AG04450 (cell line): ENCODE measurements around the gene GPC6. TPM values are rescaled to one million over a fixed set of nuclear protein-coding genes. Genes with fewer than 3 reads are reported as not detected.

ENCODE experiments used
- CTCF ChIA-PET: fragments of 300-600, 350-600 bp; formaldehyde crosslinking; extraction: SDS; loops from one replicate; lab custom pipeline; 2022; ENCODE audit warnings: antibody characterized with exemption, inconsistent platforms; lab: Charles Lee
- POLR2A ChIA-PET: fragments of 350-600 bp; formaldehyde crosslinking; extraction: SDS; loops from one replicate; lab custom pipeline; 2021; ENCODE audit warnings: antibody characterized with exemption, inconsistent platforms; lab: Yijun Ruan, JAX
- DNase-seq: peaks from one replicate; pipeline ENCODE4 v3.0.0-alpha.2; 2011; ENCODE audit warnings: low read depth, low spot score
- H3K27ac ChIP-seq: one replicate; pipeline ENCODE4 v1.5.1; 2012; ENCODE audit warnings: low read depth, low read length, control low read depth
- H3K27me3 ChIP-seq: one replicate; pipeline ENCODE4 v1.6.0; 2012; ENCODE audit warnings: low read length; ENCODE audit not compliant: control insufficient read depth, insufficient read depth
- H3K4me3 ChIP-seq: 2 replicates; pipeline ENCODE4 v1.5.1; 2011; ENCODE audit warnings: mild to moderate bottlenecking, low read depth, low read length, control low read depth
- H3K9me3 ChIP-seq: 2 replicates; pipeline ENCODE4 v1.5.1; 2012; ENCODE audit warnings: low read length; ENCODE audit not compliant: control insufficient read depth, insufficient read depth
- CTCF ChIP-seq: IDR thresholded peaks from 2 replicates; pipeline ENCODE4 v1.5.1; 2011; ENCODE audit warnings: low read depth, low read length, control low read depth, inconsistent platforms
- polyA plus RNA-seq: library from polyadenylated mRNA; depleted of rRNA; stranded (reverse); fragments of >200 nt; gene quantifications from 2 replicates; pipeline ENCODE4 v1.2.3, GENCODE V29; 2011

Gene GPC6
- polyA plus RNA-seq, 1 experiment: 40.4 TPM

GRCh38 chr13:94427313-94427953 is 1200.8 kb downstream of the GPC6 start:
- no peak for TF ChIP-seq CTCF
- no peak for DNase-seq
- no peak overlapping the region for H3K27ac ChIP-seq
- H3K27me3 ChIP-seq: no peaks in the 10 kb centered on the region
- POLR2A ChIA-PET: no interaction called here
- CTCF ChIA-PET: interaction anchor here (0.7 to 1.1 kb wide), 3 partner anchors 8 to 1215 kb away, joined by 3 to 4 read pairs (median 4); no protein-coding TSS in a partner anchor
- H3K4me3 ChIP-seq: no peak overlapping the region
- H3K9me3 ChIP-seq: no peaks in the 10 kb centered on the region

DNA sequence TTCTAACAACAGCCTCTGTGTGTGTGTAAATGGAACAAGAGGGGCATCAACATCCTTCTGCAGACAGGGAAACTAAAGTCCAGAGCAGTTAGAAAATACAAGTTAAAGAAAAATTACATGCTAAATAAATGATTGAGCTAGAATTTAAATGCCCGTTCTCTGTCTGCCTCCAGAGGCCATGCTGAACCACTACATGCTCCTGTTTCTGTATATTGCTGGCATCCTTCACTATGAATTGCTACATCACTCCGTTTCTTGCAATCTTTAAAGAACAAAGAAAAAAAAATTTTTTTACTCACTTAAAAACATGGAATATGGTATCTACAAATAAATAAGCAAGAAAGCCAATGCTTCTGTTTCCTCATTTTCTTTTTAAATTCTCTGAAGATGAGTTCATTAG is 1205.0 kb downstream of the GPC6 start:
- POLR2A ChIA-PET: no interaction called here
- H3K27ac ChIP-seq: no peak overlapping the region
- peaks cover 2% of the 10 kb centered on the region for H3K27me3 ChIP-seq
- CTCF ChIA-PET: interaction anchor here (0.6 to 10.6 kb wide), 5 partner anchors 117 to 1763 kb away, joined by 3 to 232 read pairs (median 4); no protein-coding TSS in a partner anchor
- DNase-seq: no peak
- peak; percentile 46 for TF ChIP-seq CTCF
- no peaks in the 10 kb centered on the region for H3K9me3 ChIP-seq
- no peak overlapping the region for H3K4me3 ChIP-seq

GRCh38 chr13:94431987-94432386 is 1205.4 kb downstream of the GPC6 start:
- peaks cover 2% of the 10 kb centered on the region for H3K27me3 ChIP-seq
- POLR2A ChIA-PET: no interaction called here
- H3K27ac ChIP-seq: no peak overlapping the region
- CTCF ChIA-PET: interaction anchor here (1.0 to 10.6 kb wide), 3 partner anchors 117 to 1713 kb away, joined by 4 to 232 read pairs (median 4); no protein-coding TSS in a partner anchor
- DNase-seq: no peak
- H3K9me3 ChIP-seq: no peaks in the 10 kb centered on the region
- no peak overlapping the region for H3K4me3 ChIP-seq
- no peak for TF ChIP-seq CTCF

GRCh38 chr13:94433055-94433961 is 1206.7 kb downstream of the GPC6 start:
- no peak overlapping the region for H3K4me3 ChIP-seq
- ChIA-PET CTCF (interaction anchor here (6.4 to 10.6 kb wide), 2 partner anchors 182 to 187 kb away, joined by 56 to 232 read pairs; no protein-coding TSS in a partner anchor), POLR2A (no interaction called here)
- no peak overlapping the region for H3K27ac ChIP-seq
- no peak for DNase-seq
- no peak for TF ChIP-seq CTCF
- peaks cover 5% of the 10 kb centered on the region for H3K27me3 ChIP-seq
- no peaks in the 10 kb centered on the region for H3K9me3 ChIP-seq
